Liver (tissue), 9 donors: Measurements from ENCODE around the gene CREB5. TPM values are rescaled to one million over a fixed set of nuclear protein-coding genes. Genes with fewer than 3 reads are reported as not detected.

ENCODE experiments used
- DNase-seq: peaks from one replicate; pipeline ENCODE4 v3.0.0-alpha.2; 2017; ENCODE audit warnings: low spot score
- H3K27ac ChIP-seq, 2 donors: one replicate each; pipeline ENCODE4 v1.7.0; 2013; ENCODE audit warnings: inconsistent platforms in 2 of 2, low read length in 2 of 2, control low read depth in 1 of 2, low read depth in 1 of 2, mild to moderate bottlenecking in 1 of 2
- H3K27me3 ChIP-seq, 4 donors: one replicate each; pipeline versions ENCODE4 v1.6.1 to v1.7.0; 2013; ENCODE audit warnings: low read length in 3 of 4, inconsistent platforms in 1 of 4, mild to moderate bottlenecking in 1 of 4, moderate library complexity in 1 of 4; ENCODE audit not compliant: control insufficient read depth in 4 of 4, insufficient read depth in 4 of 4
- H3K36me3 ChIP-seq, 4 donors: one replicate each; pipeline versions ENCODE4 v1.6.1 to v1.7.0; 2013; ENCODE audit warnings: low read length in 3 of 4, mild to moderate bottlenecking in 3 of 4, low read depth in 1 of 4, moderate library complexity in 1 of 4; ENCODE audit not compliant: control insufficient read depth in 4 of 4, insufficient read depth in 3 of 4
- H3K4me1 ChIP-seq, 4 donors: one replicate each; pipeline versions ENCODE4 v1.6.1 to v1.7.0; 2013; ENCODE audit warnings: low read length in 3 of 4, mild to moderate bottlenecking in 3 of 4, moderate library complexity in 1 of 4; ENCODE audit not compliant: control insufficient read depth in 4 of 4, insufficient read depth in 4 of 4
- H3K4me3 ChIP-seq, 3 donors: one replicate each; pipeline versions ENCODE4 v1.6.1 to v1.7.0; 2013; ENCODE audit warnings: low read length in 3 of 3, control low read depth in 1 of 3, low read depth in 1 of 3, mild to moderate bottlenecking in 1 of 3
- H3K9ac ChIP-seq, 2 donors: one replicate each; pipeline ENCODE4 v1.7.0; 2013; ENCODE audit warnings: low read length in 2 of 2, mild to moderate bottlenecking in 2 of 2, moderate library complexity in 2 of 2, control low read depth in 1 of 2, low read depth in 1 of 2
- H3K9me3 ChIP-seq, 4 donors: one replicate each; pipeline versions ENCODE4 v1.6.1 to v1.7.0; 2013; ENCODE audit warnings: low read length in 3 of 4; ENCODE audit not compliant: control insufficient read depth in 4 of 4
- ATF3 ChIP-seq: IDR thresholded peaks from 2 replicates; pipeline ENCODE4 v1.6.1; 2016; ENCODE audit warnings: antibody characterized with exemption
- EGR1 ChIP-seq, 2 donors: IDR thresholded peaks; 2 replicates each; pipeline ENCODE4 v1.6.1; 2016 to 2018; ENCODE audit warnings: antibody characterized with exemption in 2 of 2, low read depth in 2 of 2
- FOXA1 ChIP-seq: IDR thresholded peaks from 2 replicates; pipeline ENCODE4 v1.6.1; 2016; ENCODE audit warnings: antibody characterized with exemption
- FOXA2 ChIP-seq: IDR thresholded peaks from 2 replicates; pipeline ENCODE4 v1.6.1; 2016; ENCODE audit warnings: antibody characterized with exemption
- GABPA ChIP-seq, 2 donors: IDR thresholded peaks in 1 of 2; conservative IDR thresholded peaks in 1 of 2; 2 replicates each; pipeline ENCODE4 v1.6.1; 2016; ENCODE audit warnings: antibody characterized with exemption in 2 of 2, mild to moderate bottlenecking in 1 of 2, moderate library complexity in 1 of 2
- HNF4A ChIP-seq, 2 donors: conservative IDR thresholded peaks; 2 replicates each; pipeline ENCODE4 v1.6.1; 2016; ENCODE audit warnings: antibody characterized with exemption in 2 of 2, mild to moderate bottlenecking in 2 of 2
- HNF4G ChIP-seq: IDR thresholded peaks from 2 replicates; pipeline ENCODE4 v1.6.1; 2016; ENCODE audit warnings: antibody characterized with exemption
- JUND ChIP-seq, 2 donors: IDR thresholded peaks; 2 replicates each; pipeline ENCODE4 v1.6.1; 2016; ENCODE audit warnings: antibody characterized with exemption in 2 of 2
- MAX ChIP-seq: IDR thresholded peaks from 2 replicates; pipeline ENCODE4 v1.6.1; 2016; ENCODE audit warnings: antibody characterized with exemption
- NR2F2 ChIP-seq: IDR thresholded peaks from 2 replicates; pipeline ENCODE4 v1.6.1; 2016; ENCODE audit warnings: antibody characterized with exemption
- RAD21 ChIP-seq, 2 donors: IDR thresholded peaks; 2 replicates each; pipeline ENCODE4 v1.6.1; 2016; ENCODE audit warnings: antibody characterized with exemption in 2 of 2, mild to moderate bottlenecking in 2 of 2
- REST ChIP-seq: IDR thresholded peaks from 2 replicates; pipeline ENCODE4 v1.6.1; 2016; ENCODE audit warnings: antibody characterized with exemption, mild to moderate bottlenecking
- RXRA ChIP-seq, 2 donors: IDR thresholded peaks; 2 replicates each; pipeline ENCODE4 v1.6.1; 2017 to 2018; ENCODE audit warnings: antibody characterized with exemption in 2 of 2, mild to moderate bottlenecking in 1 of 2
- SP1 ChIP-seq: IDR thresholded peaks from 2 replicates; pipeline ENCODE4 v1.6.1; 2018; ENCODE audit warnings: antibody characterized with exemption, mild to moderate bottlenecking
- TAF1 ChIP-seq: conservative IDR thresholded peaks from 2 replicates; pipeline ENCODE4 v1.6.1; 2016; ENCODE audit warnings: antibody characterized with exemption, mild to moderate bottlenecking
- YY1 ChIP-seq: IDR thresholded peaks from 2 replicates; pipeline ENCODE4 v1.6.1; 2016; ENCODE audit warnings: antibody characterized with exemption, mild to moderate bottlenecking
- WGBS: extraction: QIAGEN DNeasy Blood & Tissue Kit; methylation state at CpG from one replicate; pipeline ENCODE4 v1.1.7; 2013; 5-methylcytosine and 5-hydroxymethylcytosine counted together
- polyA plus RNA-seq, 2 donors: library from polyadenylated mRNA; stranded (reverse) in 1 of 2; unstranded in 1 of 2; fragments of 200-250 nt in 1 of 2; fragments of >200 nt in 1 of 2; fragmentation: Nextera tagmentation in 1 of 2; extraction: Ambion mirVana in 1 of 2; gene quantifications; one replicate each; pipeline versions ENCODE4 v1.2.1 to v1.2.3, GENCODE V29; 2013 to 2015
- total RNA-seq, 2 donors: library from RNA; depleted of rRNA; stranded (reverse); fragments of >200 nt; gene quantifications; one replicate each; pipeline ENCODE4 v1.2.3, GENCODE V29; 2014
- TF ChIP-seq, protein P1 (sequence below): IDR thresholded peaks from 2 replicates; pipeline ENCODE4 v1.6.1; 2016; ENCODE audit warnings: antibody characterized with exemption
- TF ChIP-seq, protein P2 (sequence below): fragments of 150-350 bp; IDR thresholded peaks from 2 replicates; pipeline ENCODE4 v1.5.1; 2017; ENCODE audit warnings: improper control_type of control experiment, low read depth, low read length; ENCODE audit not compliant: missing input control
- donor health status: healthy.
- donor health status: healthy.
- donor health status: healthy.
- donor health status: healthy.
- donor health status: healthy.

CREB5 gene
- total and polyA plus RNA-seq, 4 donors: 0.25 to 0.92 (median 0.67) TPM

DNA sequence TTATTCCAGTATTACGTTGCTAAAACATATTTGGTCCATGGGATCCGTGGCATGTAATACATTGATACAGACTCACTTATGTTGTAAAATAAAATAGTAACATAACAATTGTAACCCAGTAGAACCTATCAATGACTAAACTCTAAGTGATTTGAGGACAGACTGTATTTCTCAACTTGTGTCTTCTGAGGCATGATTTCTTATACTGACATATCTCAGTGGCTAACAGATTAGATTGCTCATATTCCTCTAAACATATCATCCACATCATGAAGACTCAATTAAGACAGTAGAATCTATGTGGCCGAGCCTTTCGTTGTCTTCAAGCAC lies 72.3 kb downstream of the CREB5 start:
- no peak overlapping the region for H3K27ac ChIP-seq

More for the DNA sequence above, 72.3 kb downstream of the CREB5 start:
- Histone ChIP-seq H3K9ac (no peak overlapping the region), H3K27me3 (peaks cover 0 to 7% (median 0%) of the 10 kb centered on the region in 4 donors), H3K4me1 (no peaks in the 10 kb centered on the region), H3K36me3 (no peaks in the 10 kb centered on the region), H3K4me3 (no peak overlapping the region), H3K9me3 (no peaks in the 10 kb centered on the region)
- whole genome bisulfite sequencing: 91% methylated on average over 4 of the region's 4 CpGs
- TF ChIP-seq, protein P1, sequence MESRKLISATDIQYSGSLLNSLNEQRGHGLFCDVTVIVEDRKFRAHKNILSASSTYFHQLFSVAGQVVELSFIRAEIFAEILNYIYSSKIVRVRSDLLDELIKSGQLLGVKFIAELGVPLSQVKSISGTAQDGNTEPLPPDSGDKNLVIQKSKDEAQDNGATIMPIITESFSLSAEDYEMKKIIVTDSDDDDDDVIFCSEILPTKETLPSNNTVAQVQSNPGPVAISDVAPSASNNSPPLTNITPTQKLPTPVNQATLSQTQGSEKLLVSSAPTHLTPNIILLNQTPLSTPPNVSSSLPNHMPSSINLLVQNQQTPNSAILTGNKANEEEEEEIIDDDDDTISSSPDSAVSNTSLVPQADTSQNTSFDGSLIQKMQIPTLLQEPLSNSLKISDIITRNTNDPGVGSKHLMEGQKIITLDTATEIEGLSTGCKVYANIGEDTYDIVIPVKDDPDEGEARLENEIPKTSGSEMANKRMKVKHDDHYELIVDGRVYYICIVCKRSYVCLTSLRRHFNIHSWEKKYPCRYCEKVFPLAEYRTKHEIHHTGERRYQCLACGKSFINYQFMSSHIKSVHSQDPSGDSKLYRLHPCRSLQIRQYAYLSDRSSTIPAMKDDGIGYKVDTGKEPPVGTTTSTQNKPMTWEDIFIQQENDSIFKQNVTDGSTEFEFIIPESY: no peak
- TF ChIP-seq ATF3 (no peak), REST (no peak), HNF4A (conservative IDR thresholded peaks at IDR 0.05) (no peak), GABPA (IDR thresholded peaks at IDR 0.05 in 1 of 2, conservative IDR thresholded peaks at IDR 0.05 in 1 of 2) (no peak), FOXA2 (no peak), SP1 (no peak), YY1 (no peak), TAF1 (no peak), MAX (no peak), JUND (IDR thresholded peaks at IDR 0.05) (no peak), RAD21 (IDR thresholded peaks at IDR 0.05) (no peak), HNF4G (no peak), EGR1 (IDR thresholded peaks at IDR 0.05; ENCODE audit: low read depth in 2 of 2) (no peak), RXRA (IDR thresholded peaks at IDR 0.05) (no peak), FOXA1 (no peak), NR2F2 (no peak)
- TF ChIP-seq, protein P2, sequence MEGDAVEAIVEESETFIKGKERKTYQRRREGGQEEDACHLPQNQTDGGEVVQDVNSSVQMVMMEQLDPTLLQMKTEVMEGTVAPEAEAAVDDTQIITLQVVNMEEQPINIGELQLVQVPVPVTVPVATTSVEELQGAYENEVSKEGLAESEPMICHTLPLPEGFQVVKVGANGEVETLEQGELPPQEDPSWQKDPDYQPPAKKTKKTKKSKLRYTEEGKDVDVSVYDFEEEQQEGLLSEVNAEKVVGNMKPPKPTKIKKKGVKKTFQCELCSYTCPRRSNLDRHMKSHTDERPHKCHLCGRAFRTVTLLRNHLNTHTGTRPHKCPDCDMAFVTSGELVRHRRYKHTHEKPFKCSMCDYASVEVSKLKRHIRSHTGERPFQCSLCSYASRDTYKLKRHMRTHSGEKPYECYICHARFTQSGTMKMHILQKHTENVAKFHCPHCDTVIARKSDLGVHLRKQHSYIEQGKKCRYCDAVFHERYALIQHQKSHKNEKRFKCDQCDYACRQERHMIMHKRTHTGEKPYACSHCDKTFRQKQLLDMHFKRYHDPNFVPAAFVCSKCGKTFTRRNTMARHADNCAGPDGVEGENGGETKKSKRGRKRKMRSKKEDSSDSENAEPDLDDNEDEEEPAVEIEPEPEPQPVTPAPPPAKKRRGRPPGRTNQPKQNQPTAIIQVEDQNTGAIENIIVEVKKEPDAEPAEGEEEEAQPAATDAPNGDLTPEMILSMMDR: no peak
- DNase-seq: no peak
